HG02840 (cell line): ENCODE results near the gene MAML1.
"Not testable (repeated sequence)": the region's sequence is repeated elsewhere in the genome, so short reads cannot be mapped to it uniquely, and the experiment has no call there.

Experiments
- ATAC-seq: cut with Tn5 transposase; IDR thresholded peaks from one replicate; pipeline ENCODE4 v1.9.1; 2021; ENCODE audit warnings: mild to moderate bottlenecking, moderate library complexity, moderate number of reproducible peaks; ENCODE audit not compliant: unreplicated experiment, low FRiP score

MAML1 gene, protein sequence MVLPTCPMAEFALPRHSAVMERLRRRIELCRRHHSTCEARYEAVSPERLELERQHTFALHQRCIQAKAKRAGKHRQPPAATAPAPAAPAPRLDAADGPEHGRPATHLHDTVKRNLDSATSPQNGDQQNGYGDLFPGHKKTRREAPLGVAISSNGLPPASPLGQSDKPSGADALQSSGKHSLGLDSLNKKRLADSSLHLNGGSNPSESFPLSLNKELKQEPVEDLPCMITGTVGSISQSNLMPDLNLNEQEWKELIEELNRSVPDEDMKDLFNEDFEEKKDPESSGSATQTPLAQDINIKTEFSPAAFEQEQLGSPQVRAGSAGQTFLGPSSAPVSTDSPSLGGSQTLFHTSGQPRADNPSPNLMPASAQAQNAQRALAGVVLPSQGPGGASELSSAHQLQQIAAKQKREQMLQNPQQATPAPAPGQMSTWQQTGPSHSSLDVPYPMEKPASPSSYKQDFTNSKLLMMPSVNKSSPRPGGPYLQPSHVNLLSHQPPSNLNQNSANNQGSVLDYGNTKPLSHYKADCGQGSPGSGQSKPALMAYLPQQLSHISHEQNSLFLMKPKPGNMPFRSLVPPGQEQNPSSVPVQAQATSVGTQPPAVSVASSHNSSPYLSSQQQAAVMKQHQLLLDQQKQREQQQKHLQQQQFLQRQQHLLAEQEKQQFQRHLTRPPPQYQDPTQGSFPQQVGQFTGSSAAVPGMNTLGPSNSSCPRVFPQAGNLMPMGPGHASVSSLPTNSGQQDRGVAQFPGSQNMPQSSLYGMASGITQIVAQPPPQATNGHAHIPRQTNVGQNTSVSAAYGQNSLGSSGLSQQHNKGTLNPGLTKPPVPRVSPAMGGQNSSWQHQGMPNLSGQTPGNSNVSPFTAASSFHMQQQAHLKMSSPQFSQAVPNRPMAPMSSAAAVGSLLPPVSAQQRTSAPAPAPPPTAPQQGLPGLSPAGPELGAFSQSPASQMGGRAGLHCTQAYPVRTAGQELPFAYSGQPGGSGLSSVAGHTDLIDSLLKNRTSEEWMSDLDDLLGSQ

DNA sequence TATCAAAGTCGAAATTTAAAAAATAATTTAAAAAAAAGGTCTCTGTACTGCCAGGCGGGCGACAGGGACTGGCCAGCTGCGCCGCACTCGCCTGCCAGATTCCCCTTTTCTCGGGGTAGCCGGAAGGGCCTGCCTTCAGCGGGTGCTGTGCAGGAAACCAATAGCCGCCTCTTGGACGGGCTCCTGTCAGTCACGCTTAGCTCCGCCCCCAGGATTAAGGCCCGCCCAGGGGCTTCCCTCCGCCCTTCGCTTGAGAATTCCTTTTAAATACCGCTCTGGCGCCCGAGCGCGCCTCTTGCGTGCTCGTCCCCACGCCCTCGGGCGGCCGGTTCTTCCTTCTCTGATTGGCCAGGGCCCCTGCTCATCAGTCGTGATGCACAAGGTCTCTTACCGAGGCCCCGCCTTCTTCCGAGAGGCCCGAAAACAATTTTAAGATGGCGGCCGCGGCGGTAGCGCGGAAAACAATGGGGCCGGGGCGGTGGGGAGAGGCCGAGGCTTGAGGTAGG, at the start of gene MAML1:
Gene MAML1, plus strand, starts transcription at position 411 of the 506 bp plus-strand sequence. CDS start 291 bp downstream, outside the sequence.
- ATAC-seq, result peak; percentile 95

DNA sequence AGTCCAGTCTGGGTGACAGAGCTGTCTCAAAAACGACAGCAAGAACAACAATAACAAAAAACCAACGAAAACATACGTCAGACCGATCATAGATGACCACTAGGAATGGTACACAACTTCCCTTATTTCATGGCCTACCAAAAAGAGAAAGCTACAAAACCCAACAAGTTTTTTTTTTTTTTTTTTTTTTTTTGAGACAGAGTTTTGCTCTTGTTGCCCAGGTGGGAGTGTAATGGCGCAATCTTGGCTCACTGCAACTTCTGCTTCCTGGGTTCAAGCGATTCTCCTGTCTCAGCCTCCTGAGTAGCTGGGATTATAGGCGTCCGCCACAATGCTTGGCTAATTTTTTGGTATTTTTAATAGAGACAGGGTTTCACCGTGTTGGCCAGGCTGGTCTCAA, 43.4 kb upstream of the MAML1 start:
- not testable (repeated sequence) for ATAC-seq

DNA sequence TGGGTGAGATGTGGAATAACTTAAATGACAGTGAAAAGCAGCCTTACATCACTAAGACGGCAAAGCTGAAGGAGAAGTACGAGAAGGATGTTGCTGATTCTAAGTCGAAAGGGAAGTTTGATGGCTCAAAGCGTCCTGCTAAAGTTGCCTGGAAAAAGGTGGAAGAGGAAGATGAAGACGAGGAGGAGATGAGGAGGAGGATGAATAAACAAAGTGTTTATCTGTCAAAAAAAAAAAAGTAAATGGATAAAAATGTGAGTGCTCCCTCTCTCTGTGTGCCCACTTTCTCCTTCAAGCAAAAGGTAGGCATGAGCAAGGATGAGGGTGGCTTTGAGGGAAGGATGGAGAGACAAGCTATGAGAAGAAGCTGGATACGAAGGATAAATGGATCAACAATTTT, 38.1 kb upstream of the MAML1 start:
- ATAC-seq, result no peak

DNA sequence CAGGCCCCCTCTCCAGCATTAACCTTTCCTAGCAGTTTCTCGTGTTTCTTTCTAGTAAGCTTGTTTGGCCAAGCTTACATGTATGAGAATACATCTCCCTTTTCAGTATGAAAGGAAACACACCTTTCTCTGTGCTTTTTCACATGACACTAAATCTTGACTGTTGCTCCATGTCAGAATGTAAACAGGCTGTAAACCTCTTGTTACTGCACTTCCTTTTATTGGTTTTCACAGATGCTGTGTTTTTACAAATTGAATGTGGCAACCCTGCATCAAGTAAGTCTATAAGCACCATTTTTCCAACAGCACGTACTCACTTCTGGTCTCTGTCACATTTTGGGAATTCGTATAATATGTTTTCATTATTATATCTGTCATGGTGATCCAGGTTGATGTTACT, 36.0 kb upstream of the MAML1 start:
- ATAC-seq, result no peak

DNA sequence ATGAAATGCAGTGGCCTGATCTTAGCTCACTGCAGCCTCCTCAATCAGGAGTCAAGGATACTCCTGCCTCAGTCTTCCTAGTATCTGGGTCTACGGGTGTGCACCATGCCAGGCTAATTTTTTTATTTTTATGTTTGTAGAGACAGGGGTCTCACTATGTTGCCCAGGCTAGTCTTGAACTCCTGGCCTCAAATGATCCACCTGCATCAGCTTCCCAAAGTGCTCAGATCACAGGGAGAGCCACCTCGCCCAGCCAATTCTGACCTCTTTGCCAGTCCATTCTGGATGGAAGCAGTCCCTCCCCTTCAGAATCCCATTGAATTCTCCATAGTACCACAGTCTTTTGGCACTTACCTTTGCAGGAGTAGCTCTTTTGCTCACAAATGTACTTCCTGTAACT, 35.5 kb upstream of the MAML1 start:
- ATAC-seq, result no peak

DNA sequence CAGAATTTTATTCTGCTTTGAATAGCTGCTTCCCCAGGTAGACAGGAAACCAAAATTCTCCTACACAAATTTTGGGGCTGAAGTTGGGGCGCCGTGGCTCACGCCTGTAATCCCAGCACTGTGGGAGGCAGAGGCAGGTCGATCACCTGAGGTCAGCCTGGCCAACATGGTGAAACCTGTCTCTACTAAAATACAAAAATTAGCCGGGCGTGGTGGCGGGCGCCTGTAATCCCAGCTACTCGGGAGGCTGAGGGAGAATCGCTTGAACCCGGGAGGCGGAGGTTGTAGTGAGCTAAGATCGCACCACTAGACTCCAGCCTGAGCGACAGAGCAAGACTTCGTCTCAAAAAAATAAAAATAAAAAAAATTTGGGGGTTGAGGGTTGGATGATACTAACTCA, 35.1 kb upstream of the MAML1 start:
- ATAC-seq, result not testable (repeated sequence)

DNA sequence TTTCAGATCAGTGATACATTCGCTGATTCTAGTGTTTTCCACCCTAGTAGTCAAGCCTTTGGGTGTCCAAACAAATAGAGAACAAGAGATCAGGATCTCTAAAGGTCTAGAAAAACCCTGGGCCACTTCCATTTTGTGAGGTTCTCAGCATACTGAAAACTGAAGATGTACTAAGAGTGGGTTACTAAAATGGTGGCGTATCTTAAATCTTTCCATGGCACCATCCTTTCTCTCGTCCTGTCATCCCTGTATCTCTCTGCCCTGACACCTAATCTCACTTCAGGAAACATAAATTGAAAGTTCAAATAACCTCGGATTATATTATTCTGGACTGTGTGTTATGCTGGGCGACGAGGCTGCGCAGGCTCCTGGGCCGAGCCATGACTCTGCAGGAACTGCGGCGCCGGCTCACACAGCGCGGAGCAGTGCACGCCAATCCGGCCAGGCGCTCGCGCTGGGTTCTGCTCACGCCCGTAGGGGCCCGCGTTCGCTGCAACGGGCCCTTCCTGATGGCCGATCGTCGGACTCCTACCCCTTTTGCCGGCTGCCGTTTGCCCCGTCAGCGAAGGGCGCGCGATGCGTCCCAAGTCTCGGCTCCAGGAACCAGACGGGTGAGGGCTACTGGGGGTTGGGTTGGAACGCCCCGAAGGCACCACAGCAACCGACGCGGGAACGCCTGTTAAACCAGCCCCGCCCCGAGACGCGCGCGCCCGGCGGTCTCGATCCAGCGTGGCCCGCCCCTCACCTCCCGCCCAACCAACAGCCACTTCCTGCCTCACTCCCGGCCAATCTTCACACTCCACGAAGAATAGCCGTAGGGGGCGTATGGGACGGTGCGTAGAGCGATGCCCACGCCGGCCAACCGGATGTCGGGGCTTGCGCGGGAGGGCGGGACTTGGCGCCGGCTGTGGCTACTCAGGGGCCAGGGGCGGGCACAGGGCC, 34.4 kb upstream of the MAML1 start:
- ATAC-seq, result peak; percentile 85

DNA sequence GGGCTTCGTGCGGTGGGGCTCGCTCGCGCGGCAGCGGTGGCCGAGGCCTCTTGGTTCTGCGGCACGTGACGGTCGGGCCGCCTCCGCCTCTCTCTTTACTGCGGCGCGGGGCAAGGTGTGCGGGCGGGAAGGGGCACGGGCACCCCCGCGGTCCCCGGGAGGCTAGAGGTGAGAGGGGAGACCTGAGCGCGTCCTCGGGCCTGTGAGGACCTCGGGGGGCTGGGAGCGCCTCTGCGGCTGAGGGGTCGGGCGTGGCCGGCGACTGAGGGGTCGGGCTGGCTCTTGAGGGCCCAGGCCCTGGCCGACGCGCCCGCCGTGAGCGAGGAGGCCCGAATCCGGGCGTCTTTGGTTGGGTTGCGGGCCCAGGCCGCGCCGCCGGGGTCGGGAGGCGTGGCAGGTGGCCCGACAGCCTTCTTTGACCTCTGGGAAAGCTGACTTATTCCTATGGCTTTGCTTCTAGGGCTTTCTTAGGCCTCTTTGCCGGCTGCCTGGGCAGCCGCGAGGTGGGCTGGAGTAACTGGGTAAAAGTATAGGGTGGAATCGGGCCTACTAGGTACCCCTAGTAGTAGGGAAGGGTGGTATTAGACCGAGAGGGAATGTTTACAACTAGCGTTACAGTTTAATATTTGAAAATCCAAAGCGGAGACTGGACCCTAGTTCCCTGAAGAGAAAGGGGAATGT, 33.5 kb upstream of the MAML1 start, which contains the start of gene CANX:
Gene CANX, plus strand, starts transcription at position 33 of the 681 bp plus-strand sequence. CDS start 6,715 bp downstream, outside the sequence.
- peak; percentile 1 for ATAC-seq

DNA sequence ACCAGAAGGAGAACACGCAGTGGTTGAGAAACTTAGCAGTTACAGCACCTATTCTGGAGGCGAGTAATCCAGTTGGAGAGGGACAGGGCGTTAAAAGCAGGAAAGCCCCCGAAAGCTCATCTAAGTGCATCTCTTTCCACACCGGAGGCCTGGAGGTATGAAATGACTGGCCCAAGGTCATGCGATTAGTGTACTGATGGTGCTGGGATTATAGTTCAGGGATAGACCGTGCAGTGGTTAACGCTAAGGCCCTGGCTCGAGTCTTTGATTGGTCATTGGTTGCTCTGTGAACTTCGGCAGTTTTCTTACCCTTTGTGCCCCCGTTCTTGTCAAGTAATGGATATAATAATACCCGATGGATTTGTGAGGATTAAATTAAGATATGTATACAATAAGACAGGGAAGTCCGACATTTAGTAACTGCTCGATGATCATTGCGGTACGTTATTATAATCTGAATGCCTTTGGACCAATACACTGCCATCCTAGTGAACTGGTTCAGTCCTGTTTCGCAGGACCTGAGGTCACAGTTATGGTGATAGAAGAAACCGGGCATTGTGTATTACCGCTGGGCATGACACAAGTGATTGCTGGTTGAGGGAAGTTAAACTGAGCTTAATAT, 32.9 kb upstream of the MAML1 start:
- peak; percentile 6 for ATAC-seq

DNA sequence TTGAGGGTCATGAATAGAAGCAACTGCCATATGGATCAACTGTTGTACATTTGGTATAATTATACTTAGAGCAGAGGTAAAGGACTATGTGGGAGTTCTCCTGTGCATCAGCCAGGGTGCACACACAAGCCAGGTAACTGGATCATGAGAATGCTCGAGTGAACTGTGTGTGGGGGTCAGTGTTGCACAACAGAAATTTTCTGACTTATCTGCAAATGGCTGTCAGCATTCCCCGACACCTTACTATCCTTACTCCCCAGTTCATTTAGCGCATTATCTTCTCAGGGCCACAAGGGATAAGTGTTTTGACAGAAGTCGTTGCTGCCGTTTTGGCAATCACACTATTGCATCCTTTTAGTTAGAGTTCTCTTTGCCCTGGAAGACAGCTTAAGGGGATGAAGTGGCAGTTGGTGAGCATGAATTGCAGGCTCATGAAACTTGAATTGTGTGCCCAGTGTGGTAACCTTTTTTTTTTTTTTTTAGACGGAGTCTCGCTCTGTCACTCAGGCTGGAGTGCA, 32.2 kb upstream of the MAML1 start:
- no peak for ATAC-seq

DNA sequence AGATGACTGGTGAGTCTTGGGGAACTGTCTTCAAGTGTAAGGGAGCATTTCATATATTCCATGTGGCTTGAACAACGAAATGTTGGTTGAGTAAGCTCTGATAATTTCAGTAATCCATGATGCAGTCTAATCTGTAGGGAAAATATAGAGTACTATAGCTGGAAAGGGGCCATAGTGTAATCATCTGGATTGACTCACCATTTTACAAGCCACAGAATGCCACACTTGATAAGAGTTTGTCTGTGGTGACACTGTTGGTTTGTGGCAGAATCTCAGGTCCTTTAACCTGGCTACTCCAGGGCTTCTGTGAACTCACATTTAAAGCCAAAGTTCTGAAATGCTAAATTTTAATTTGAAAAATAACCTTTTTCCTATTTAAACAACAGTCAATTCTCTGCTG, 16.3 kb upstream of the MAML1 start:
- no peak for ATAC-seq

DNA sequence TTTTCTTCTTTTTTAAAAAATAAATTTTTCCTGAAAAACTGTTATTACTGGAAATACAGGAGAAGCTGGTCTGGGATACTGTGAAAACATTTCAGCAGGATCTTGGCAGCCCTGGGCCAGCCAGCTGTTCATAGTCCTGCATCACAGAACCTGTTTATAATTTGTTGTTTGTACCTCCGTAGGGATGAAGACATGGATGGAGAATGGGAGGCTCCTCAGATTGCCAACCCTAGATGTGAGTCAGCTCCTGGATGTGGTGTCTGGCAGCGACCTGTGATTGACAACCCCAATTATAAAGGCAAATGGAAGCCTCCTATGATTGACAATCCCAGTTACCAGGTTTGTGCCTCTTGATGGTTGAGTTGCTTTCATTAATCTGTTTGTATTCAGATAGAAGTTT, 12.4 kb upstream of the MAML1 start:
- ATAC-seq, result no peak

DNA sequence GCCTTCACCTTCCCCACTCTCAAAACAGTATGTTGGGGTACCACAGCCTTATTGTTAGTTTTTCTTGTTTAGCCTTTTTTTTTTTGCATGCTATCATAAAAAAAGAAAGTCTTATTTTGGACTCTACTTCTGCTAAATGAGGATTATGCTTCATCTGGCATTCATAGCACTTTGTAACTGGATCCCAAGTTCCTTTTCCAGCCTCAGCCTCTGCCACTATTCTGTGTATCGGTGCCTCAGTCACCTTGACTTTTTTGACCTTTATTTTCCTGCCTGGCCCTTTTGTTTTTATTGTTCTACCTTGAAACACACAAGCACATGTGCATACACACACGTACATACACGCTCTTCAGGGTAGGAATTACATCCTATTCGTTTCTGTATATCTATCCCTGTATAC, 8.5 kb upstream of the MAML1 start:
- no peak for ATAC-seq

DNA sequence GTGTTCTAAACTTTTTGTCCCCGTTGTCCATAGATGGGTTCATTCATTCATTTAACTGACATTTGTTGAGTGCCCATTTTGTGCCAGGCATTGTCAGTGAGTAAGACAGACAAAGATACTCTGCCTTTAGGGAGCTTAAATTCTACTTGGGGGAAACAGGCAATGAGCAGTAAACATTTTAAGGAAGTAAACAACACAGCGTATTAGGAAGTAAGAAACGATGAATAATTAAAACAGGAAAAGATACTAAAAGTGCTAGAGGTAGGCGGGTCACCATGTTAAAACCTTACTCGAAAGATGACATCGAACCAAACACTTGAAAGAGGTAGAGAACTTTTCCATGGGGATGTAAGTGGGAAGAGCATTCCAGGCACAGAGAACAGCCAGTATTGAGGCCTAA, 5.5 kb upstream of the MAML1 start:
- no peak for ATAC-seq

DNA sequence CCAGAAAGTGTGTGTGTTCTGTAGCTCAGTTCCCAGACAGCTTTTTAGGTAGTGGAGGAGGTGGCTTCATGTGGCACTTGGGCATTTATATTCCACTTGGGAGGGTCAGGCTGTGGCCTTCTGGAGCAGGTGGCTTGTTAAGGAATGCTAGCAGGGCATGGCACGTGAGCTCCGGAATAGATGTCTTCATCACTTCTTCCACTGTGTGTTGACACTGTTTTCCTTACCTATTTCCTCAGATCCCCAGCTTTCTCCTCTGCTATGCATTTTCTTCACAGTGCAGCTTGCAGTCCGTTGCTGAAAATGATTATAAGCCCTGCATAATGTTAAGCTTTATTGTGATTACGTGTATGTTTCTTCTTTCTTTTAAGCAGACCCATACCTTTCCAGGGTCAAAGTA, 3.3 kb upstream of the MAML1 start:
- no peak for ATAC-seq

DNA sequence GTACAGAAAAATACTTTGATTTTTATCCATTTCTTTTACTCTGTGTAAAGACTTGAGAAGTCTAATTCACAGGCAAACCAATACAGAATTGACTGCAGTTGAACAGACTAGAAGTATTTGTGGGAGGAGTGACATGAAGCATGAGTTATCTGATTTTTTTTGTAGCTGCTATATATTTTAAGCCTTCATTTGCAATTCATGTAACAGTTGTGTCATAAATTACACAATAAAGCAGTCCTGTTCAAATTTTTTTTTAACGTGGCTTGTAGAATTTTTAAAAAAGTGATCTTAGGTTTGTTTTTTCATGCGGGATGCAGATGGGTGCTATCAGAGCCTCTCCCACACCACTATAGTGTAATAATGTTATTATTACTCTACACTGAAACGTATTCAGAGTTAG, 2.9 kb upstream of the MAML1 start:
- ATAC-seq, result no peak

DNA sequence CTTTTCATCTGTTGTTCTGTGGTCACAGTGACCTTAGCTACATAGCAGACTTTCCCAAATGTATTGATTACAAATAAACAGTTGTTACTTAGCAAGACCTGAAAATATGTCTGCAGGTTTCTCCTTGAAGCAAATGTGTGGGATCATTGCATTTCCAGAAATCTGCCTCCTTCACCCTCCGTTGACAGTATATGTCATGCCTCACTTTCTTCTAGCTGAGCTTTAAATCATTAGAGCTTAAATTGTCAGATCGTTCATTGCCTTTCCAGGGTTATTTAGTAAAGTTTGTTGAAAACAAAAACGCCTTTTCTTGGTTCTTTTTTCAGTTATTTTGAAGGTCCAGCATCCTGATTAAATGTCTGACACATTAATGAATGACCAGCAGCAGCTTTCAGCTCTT, 2.3 kb upstream of the MAML1 start:
- ATAC-seq, result no peak

DNA sequence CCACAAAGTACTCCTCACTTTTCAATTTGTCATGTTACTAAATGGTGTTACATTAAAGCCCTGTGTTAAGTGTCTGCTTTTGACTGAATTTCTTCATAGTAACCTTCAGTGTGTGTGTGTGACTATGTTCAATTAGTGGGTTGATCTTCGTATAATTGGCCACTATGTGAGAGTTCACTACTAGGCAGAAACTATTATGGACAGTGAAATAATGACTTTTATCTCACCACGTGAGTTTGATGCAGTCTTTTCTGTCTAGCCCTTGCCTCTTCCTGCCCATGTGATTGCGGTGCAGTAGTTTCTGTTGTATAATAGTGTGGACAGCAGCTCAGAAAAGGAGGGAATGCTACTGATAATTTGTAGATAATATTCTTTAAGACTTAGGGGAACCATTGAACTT, 1.8 kb upstream of the MAML1 start:
- no peak for ATAC-seq
